WI38 (cell line): ENCODE measurements around the gene ERICH2.

ENCODE experiments used
- H3K4me3 ChIP-seq: 2 replicates; pipeline ENCODE4 v1.5.1; 2011; ENCODE audit warnings: low read depth, mild to moderate bottlenecking, control low read depth, low read length
- CTCF ChIP-seq: IDR thresholded peaks from 2 replicates; pipeline ENCODE4 v1.5.1; 2012; ENCODE audit warnings: low read depth, mild to moderate bottlenecking, control low read depth, low read length

The ERICH2 gene

DNA sequence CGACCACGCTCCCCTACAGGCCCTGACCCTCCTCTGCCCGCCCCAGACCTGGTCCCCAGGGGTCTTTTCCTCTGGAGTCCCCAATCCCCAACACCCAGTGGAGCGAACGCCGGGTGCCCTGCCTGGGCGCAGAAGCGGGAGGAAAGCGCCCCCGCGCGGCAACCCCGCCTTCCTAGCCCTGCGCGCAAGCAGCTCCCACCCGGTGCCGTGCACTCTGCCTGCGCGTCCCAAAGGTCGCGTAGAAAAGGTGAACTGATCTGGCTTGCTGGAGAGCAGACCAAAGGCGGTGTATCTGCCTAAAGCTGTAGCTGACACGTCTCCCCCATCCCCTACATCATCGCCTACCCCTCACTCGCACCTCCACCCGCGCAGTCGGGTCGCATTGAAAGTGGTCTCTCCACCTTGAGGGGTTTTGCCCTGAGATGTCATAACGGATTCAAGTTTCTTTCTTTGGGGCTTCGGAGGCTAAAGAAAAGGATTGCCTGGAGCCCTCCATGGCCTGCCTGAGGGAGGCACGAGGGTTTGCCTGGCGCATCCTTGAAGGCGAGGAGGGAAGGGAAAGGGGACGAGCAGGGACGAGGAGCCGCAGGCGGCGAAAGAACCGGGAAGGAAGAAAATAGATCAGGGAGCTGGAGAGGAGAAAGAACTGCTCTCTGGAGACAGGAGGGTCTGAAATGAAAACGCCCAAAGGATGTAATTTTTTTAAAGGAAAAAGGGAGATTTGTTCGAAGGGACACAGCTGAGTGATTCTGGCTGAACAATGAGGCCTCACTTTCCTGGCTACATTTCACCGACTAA lies 52.3 kb downstream of the ERICH2 start:
- TF ChIP-seq CTCF = no peak
- no peak overlapping the region for H3K4me3 ChIP-seq

- no peak overlapping the region for H3K4me3 ChIP-seq
These were observed 53.1 kb downstream of the ERICH2 start for GRCh38 chr2:170823088-170823897.

GRCh38 chr2:170823898-170824215 lies 53.7 kb downstream of the ERICH2 start:
- no peak overlapping the region for H3K4me3 ChIP-seq
- no peak for TF ChIP-seq CTCF

More at GRCh38 chr2:170823088-170823897, 53.1 kb downstream of the ERICH2 start:
- TF ChIP-seq CTCF = no peak

GRCh38 chr2:170824526-170825015 lies 54.4 kb downstream of the ERICH2 start:
- H3K4me3 ChIP-seq = no peak overlapping the region
- TF ChIP-seq CTCF = no peak

- TF ChIP-seq CTCF = no peak
- no peak overlapping the region for H3K4me3 ChIP-seq
These were observed 57.8 kb downstream of the ERICH2 start for GRCh38 chr2:170827841-170828532.

DNA sequence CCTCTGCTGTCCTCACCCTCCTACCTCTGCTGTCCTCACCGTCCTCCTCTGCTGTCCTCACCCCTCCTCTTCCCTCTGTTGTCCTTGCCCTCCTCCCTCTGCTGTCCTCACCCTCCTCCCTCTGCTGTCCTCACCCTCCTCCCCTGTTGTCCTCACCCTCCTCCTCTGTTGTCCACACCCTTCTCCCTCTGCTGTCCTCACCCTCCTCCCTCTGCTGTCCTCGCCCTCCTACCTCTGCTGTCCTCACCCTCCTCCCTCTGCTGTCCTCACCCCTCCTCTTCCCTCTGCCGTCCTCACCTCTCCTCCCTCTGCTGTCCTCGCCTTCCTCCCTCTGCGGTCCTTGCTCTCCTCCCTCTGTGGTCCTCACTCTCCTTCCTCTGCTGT lies 58.3 kb downstream of the ERICH2 start:
- no peak overlapping the region for H3K4me3 ChIP-seq
- TF ChIP-seq CTCF = no peak
